PC-9 (cell line): ENCODE data around the gene CCDC88C. TPM values are rescaled to one million over a fixed set of nuclear protein-coding genes. Genes with fewer than 3 reads are reported as not detected.

Experiments
- BruUV-seq: library from RNA; stranded (reverse); fragments of 400-500 nt; replicated peaks from 2 replicates; lab custom pipeline; 2021; lab: Mats Ljungman, UMichigan
- CTCF ChIA-PET: fragments of 300-600 bp; sonication (Branson Sonifier 250); formaldehyde crosslinking; loops from one replicate; lab custom pipeline; 2022; ENCODE audit warnings: antibody characterized with exemption; lab: Charles Lee
- POLR2A ChIA-PET: fragments of 300-600 bp; sonication (Branson Sonifier 250); formaldehyde crosslinking; loops from one replicate; lab custom pipeline; 2022; ENCODE audit warnings: antibody characterized with exemption; ENCODE audit not compliant: unreplicated experiment; lab: Charles Lee
- DNase-seq, 2 experiments: peaks; one replicate each; pipeline versions ENCODE4 v3.0.0 to v3.0.0-alpha.2; 2015 to 2022; ENCODE audit warnings: mixed read lengths in 1 of 2
- H2AFZ ChIP-seq: fragments of 200-600 bp; sonication (generic); 2 replicates; pipeline ENCODE4 v1.8.1; 2017; ENCODE audit warnings: antibody characterized with exemption
- H3F3A ChIP-seq: fragments of 200-600 bp; sonication (generic); 2 replicates; pipeline ENCODE4 v1.8.1; 2017; ENCODE audit warnings: antibody characterized with exemption, mild to moderate bottlenecking, low read depth; ENCODE audit not compliant: insufficient read depth
- H3K27ac ChIP-seq: fragments of 200-600 bp; sonication (generic); 2 replicates; pipeline ENCODE4 v1.6.1; 2016; ENCODE audit warnings: mixed run types
- H3K27me3 ChIP-seq: fragments of 200-600 bp; sonication (generic); 2 replicates; pipeline ENCODE4 v1.6.1; 2016; ENCODE audit warnings: low read depth, mixed run types; ENCODE audit not compliant: insufficient read depth
- H3K36me3 ChIP-seq: fragments of 200-600 bp; sonication (generic); 2 replicates; pipeline ENCODE4 v1.6.1; 2016; ENCODE audit warnings: low read depth, mixed run types
- H3K4me1 ChIP-seq: fragments of 200-600 bp; sonication (generic); replicated peaks from 2 replicates; pipeline ENCODE4 v1.6.1; 2016; ENCODE audit warnings: mixed run types; ENCODE audit not compliant: insufficient read depth
- H3K4me2 ChIP-seq: fragments of 200-600 bp; sonication (generic); 2 replicates; pipeline ENCODE4 v1.6.1; 2017; ENCODE audit warnings: mixed run types
- H3K4me3 ChIP-seq: fragments of 200-600 bp; sonication (generic); 2 replicates; pipeline ENCODE4 v1.6.1; 2016; ENCODE audit warnings: mixed run types
- H3K79me2 ChIP-seq: fragments of 200-600 bp; sonication (generic); 2 replicates; pipeline ENCODE4 v1.6.1; 2017; ENCODE audit warnings: low read depth, mixed run types
- H3K9me2 ChIP-seq: fragments of 200-600 bp; sonication (generic); 2 replicates; pipeline ENCODE4 v1.8.1; 2017; ENCODE audit warnings: mild to moderate bottlenecking; ENCODE audit not compliant: insufficient read depth
- H3K9me3 ChIP-seq: fragments of 200-600 bp; sonication (generic); 2 replicates; pipeline ENCODE4 v1.8.1; 2016; ENCODE audit warnings: low read depth; ENCODE audit not compliant: insufficient read depth
- H4K20me1 ChIP-seq: fragments of 200-600 bp; sonication (generic); 2 replicates; pipeline ENCODE4 v1.8.1; 2017; ENCODE audit not compliant: insufficient read depth
- CTCF ChIP-seq: fragments of 200-600 bp; sonication (generic); conservative IDR thresholded peaks from 2 replicates; pipeline ENCODE4 v1.6.1; 2017; ENCODE audit warnings: mixed run types, antibody characterized with exemption, mild to moderate bottlenecking, moderate library complexity
- EZH2 ChIP-seq: fragments of 200-600 bp; sonication (generic); IDR thresholded peaks from 2 replicates; pipeline ENCODE4 v1.8.0; 2017; ENCODE audit warnings: antibody characterized with exemption, low read depth
- intact Hi-C: fragments of 100-400 bp; cut with micrococcal nuclease; formaldehyde crosslinking; loops from one replicate; pipeline ENCODE4 v1.10.0; 2022; ENCODE audit not compliant: unreplicated experiment
- total RNA-seq: library from RNA; stranded (reverse); gene quantifications from 2 replicates; pipeline ENCODE4 v1.2.3, GENCODE V29; 2021

Gene CCDC88C
- total RNA-seq, 1 experiment from 2014 or later = 7.4 TPM

GRCh38 chr14:91254461-91254860 is 163.2 kb downstream of the CCDC88C start:
- POLR2A ChIA-PET = no interaction called here
- CTCF ChIA-PET = no interaction called here

DNA sequence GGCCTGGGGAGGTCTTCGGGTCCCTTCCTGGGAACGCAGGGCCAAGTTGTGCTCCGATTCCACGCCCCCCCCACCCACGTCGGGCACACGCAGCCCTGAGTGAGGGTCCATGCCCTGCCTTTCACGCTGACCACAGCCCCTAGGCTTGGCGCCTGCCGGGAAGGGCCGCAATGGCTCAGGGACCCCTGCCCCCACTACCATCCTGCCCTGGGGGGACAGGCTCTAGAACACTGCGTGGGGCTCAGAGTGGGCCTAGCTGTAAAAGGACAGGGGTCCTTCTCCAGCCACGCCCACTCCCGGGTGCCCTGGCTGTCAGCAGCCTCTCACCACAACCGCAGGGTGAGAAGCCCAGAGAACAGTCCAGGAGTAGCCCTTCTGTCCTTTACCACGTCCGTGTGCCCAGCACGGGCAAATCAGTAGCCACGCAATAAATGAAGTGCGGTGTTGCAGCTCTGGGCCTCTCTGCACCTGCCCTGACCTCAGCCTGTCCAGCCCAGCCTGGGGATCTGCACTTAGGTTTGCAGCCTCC is 163.8 kb downstream of the CCDC88C start:
- Histone ChIP-seq H3K27me3 (peaks cover 13% of the 10 kb centered on the region; the same call in 1 of the 2 replicates), H3K4me3 (peak overlapping the region; percentile 21; the same call in 1 of the 2 replicates), H3K4me2 (peak overlapping the region; percentile 46; the same call in 1 of the 2 replicates), H2AFZ (no peak overlapping the region), H3K27ac (no peak overlapping the region), H3K79me2 (no peaks in the 10 kb centered on the region), H3K4me1 (no peaks in the 10 kb centered on the region), H3K9me3 (no peaks in the 10 kb centered on the region), H3F3A (no peaks in the 10 kb centered on the region), H3K9me2 (no peaks in the 10 kb centered on the region), H3K36me3 (no peaks in the 10 kb centered on the region), H4K20me1 (no peaks in the 10 kb centered on the region)
- no peak for DNase-seq
- TF ChIP-seq EZH2 (no peak), CTCF (no peak)
- ChIA-PET POLR2A (no interaction called here), CTCF (no interaction called here)
- intact Hi-C loops = no loop called here
- no TSS peak for BruUV-seq

More at GRCh38 chr14:91254461-91254860, 163.2 kb downstream of the CCDC88C start:
- H3K27ac ChIP-seq = no peak overlapping the region
- H3K4me1 ChIP-seq = no peaks in the 10 kb centered on the region
- H3F3A ChIP-seq = no peaks in the 10 kb centered on the region
- no peak overlapping the region for H3K4me3 ChIP-seq
- H3K4me2 ChIP-seq = no peak overlapping the region
- no peak for TF ChIP-seq EZH2
- TF ChIP-seq CTCF = no peak
- intact Hi-C loops = no loop called here
- no peaks in the 10 kb centered on the region for H3K9me3 ChIP-seq
- H3K9me2 ChIP-seq = no peaks in the 10 kb centered on the region
- no peaks in the 10 kb centered on the region for H4K20me1 ChIP-seq
- H2AFZ ChIP-seq = no peak overlapping the region
- BruUV-seq = no TSS peak
- H3K36me3 ChIP-seq = no peaks in the 10 kb centered on the region
- no peaks in the 10 kb centered on the region for H3K79me2 ChIP-seq
- H3K27me3 ChIP-seq = peaks cover 13% of the 10 kb centered on the region; the same call in 1 of the 2 replicates
- no peak for DNase-seq

DNA sequence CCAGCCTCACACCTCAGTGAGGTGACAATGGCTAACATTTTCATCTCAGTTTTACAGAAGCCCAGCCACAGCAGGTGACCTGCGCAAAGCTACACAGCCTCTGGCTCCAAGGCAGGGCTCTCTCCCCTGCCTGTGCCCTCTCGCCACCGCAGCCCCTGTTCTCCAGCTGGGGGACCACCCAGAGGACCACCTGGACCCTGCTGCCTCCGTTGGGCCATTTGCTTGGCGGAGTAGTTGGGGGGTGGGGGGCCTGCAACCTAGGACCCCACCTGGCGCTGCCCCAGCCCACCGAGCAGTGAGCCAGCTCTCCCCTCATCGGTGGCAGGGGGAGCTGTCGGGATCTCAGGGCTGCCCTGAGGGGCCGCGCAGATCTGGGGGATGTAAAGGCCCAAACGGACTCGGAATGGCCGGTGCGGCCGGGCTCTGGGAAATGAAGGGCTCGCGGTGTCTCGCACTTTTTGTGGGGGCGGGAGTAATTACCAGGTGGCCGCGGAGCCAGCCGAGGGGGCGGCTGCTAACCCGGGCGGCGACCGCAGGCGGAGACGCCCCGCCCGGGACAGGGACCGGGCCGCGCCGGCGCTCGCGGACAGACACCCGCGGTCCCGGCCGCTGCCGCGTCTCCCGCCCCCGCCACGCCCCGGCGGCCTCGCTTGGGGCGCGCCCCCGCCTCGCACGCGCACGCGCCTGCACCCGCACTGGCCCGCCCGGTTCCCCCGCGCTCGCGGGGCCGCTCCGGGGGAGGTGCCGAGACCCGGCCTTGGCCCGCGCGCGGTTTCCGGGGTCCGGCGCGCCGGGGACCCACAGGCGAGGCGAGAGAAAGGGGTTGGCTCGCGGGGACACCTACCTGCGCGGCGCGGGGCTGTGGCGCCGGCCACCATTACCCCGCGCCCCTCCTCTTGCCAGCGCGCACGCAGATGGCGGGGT is 164.5 kb downstream of the CCDC88C start:
- H3K36me3 ChIP-seq = no peaks in the 10 kb centered on the region
- peak overlapping the region; percentile 64 for H3K4me2 ChIP-seq
- H3F3A ChIP-seq = no peaks in the 10 kb centered on the region
- H3K9me3 ChIP-seq = no peaks in the 10 kb centered on the region
- ChIA-PET POLR2A (no interaction called here), CTCF (no interaction called here)
- H3K4me1 ChIP-seq = no peaks in the 10 kb centered on the region
- H4K20me1 ChIP-seq = no peaks in the 10 kb centered on the region
- no TSS peak for BruUV-seq
- intact Hi-C loops = no loop called here
- H3K27me3 ChIP-seq = peaks cover 13% of the 10 kb centered on the region; the same call in 1 of the 2 replicates
- no peaks in the 10 kb centered on the region for H3K9me2 ChIP-seq
- peak in 1 of 2 experiments; percentile 3 for DNase-seq
- TF ChIP-seq EZH2 = no peak
- no peak for TF ChIP-seq CTCF
- H2AFZ ChIP-seq = no peak overlapping the region
- no peak overlapping the region for H3K27ac ChIP-seq
- no peaks in the 10 kb centered on the region for H3K79me2 ChIP-seq
- peak overlapping the region; percentile 42; the same call in 1 of the 2 replicates for H3K4me3 ChIP-seq
